Peyer's patch (tissue), 4 donors: ENCODE measurements around the gene LIMCH1.

Experiments
- POLR2A ChIP-seq, 2 donors: fragments of 450-650 bp; IDR thresholded peaks; one replicate each; pipeline ENCODE4 v1.5.1; 2017; ENCODE audit warnings: antibody characterized with exemption in 2 of 2, mild to moderate bottlenecking in 2 of 2, moderate library complexity in 2 of 2
- TF ChIP-seq, protein P1 (sequence below), 6 experiments: fragments of 450-650 bp in 4 of 6; fragments of 200-600 bp in 2 of 6; sonication (generic) in 1 of 6; IDR thresholded peaks; one replicate each; pipeline ENCODE4 v1.5.1; 2017 to 2019; ENCODE audit warnings: antibody characterized with exemption in 6 of 6, mild to moderate bottlenecking in 3 of 6, moderate library complexity in 1 of 6

GRCh38 chr4:41517747-41518146 is 20.2 kb upstream of the LIMCH1 start:
- TF ChIP-seq POLR2A (IDR thresholded peaks at IDR 0.05): no peak
- TF ChIP-seq, protein P1, sequence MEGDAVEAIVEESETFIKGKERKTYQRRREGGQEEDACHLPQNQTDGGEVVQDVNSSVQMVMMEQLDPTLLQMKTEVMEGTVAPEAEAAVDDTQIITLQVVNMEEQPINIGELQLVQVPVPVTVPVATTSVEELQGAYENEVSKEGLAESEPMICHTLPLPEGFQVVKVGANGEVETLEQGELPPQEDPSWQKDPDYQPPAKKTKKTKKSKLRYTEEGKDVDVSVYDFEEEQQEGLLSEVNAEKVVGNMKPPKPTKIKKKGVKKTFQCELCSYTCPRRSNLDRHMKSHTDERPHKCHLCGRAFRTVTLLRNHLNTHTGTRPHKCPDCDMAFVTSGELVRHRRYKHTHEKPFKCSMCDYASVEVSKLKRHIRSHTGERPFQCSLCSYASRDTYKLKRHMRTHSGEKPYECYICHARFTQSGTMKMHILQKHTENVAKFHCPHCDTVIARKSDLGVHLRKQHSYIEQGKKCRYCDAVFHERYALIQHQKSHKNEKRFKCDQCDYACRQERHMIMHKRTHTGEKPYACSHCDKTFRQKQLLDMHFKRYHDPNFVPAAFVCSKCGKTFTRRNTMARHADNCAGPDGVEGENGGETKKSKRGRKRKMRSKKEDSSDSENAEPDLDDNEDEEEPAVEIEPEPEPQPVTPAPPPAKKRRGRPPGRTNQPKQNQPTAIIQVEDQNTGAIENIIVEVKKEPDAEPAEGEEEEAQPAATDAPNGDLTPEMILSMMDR (IDR thresholded peaks at IDR 0.05): no peak
